ENCODE data around the gene NPY4R.
"Not testable (repeated sequence)": the region's sequence is repeated elsewhere in the genome, so short reads cannot be mapped to it uniquely, and the experiment has no call there.

The NPY4R gene

GRCh38 chr10:46445389-46446122 is 20.2 kb downstream of the NPY4R start:
- H3K9ac ChIP-seq (ENCODE audit: low read depth, low read length, poor library complexity, severe bottlenecking): not testable (repeated sequence)

GRCh38 chr10:46443422-46443821 is 22.3 kb downstream of the NPY4R start:
- not testable (repeated sequence) for H3K9ac ChIP-seq (ENCODE audit: low read depth, low read length, poor library complexity, severe bottlenecking); H3K4me3 ChIP-seq (ENCODE audit: low read length, poor library complexity, severe bottlenecking); H3K9me2 ChIP-seq (replicated peaks; ENCODE audit: low read depth, low read length); H3K9me3 ChIP-seq (ENCODE audit: insufficient read depth, low read depth, low read length); H3F3A ChIP-seq (ENCODE audit: low read depth); H3K4me2 ChIP-seq (ENCODE audit: low read depth, low read length, poor library complexity, severe bottlenecking); H3K4me1 ChIP-seq (ENCODE audit: insufficient read depth, low read length, poor library complexity, severe bottlenecking); H3K79me2 ChIP-seq (ENCODE audit: insufficient read depth, low read length); H3K27me3 ChIP-seq (ENCODE audit: insufficient read depth, low read length, poor library complexity, severe bottlenecking); H4K20me1 ChIP-seq (ENCODE audit: insufficient read depth, low read length, poor library complexity, severe bottlenecking); H3K36me3 ChIP-seq (ENCODE audit: insufficient read depth, low read length); H2AFZ ChIP-seq (ENCODE audit: low read length)

More at GRCh38 chr10:46445389-46446122, 20.2 kb downstream of the NPY4R start:
- not testable (repeated sequence) for H3K36me3 ChIP-seq (ENCODE audit: insufficient read depth, low read length); H3K4me1 ChIP-seq (ENCODE audit: insufficient read depth, low read length, poor library complexity, severe bottlenecking); H3K27me3 ChIP-seq (ENCODE audit: insufficient read depth, low read length, poor library complexity, severe bottlenecking); H3F3A ChIP-seq (ENCODE audit: low read depth); H3K4me3 ChIP-seq (ENCODE audit: low read length, poor library complexity, severe bottlenecking); H3K79me2 ChIP-seq (ENCODE audit: insufficient read depth, low read length); H3K9me3 ChIP-seq (ENCODE audit: insufficient read depth, low read depth, low read length); H4K20me1 ChIP-seq (ENCODE audit: insufficient read depth, low read length, poor library complexity, severe bottlenecking); H3K9me2 ChIP-seq (replicated peaks; ENCODE audit: low read depth, low read length); H2AFZ ChIP-seq (ENCODE audit: low read length); H3K4me2 ChIP-seq (ENCODE audit: low read depth, low read length, poor library complexity, severe bottlenecking)

- not testable (repeated sequence) for H3K9ac ChIP-seq (ENCODE audit: low read depth, low read length, poor library complexity, severe bottlenecking)
Observed at GRCh38 chr10:46442706-46443275, 23.0 kb downstream of the NPY4R start.

GRCh38 chr10:46441837-46442278 is 23.9 kb downstream of the NPY4R start:
- not testable (repeated sequence) for H2AFZ ChIP-seq (ENCODE audit: low read length); H3K27me3 ChIP-seq (ENCODE audit: insufficient read depth, low read length, poor library complexity, severe bottlenecking); H3K4me3 ChIP-seq (ENCODE audit: low read length, poor library complexity, severe bottlenecking); H3K4me2 ChIP-seq (ENCODE audit: low read depth, low read length, poor library complexity, severe bottlenecking); H3K36me3 ChIP-seq (ENCODE audit: insufficient read depth, low read length); H3K9ac ChIP-seq (ENCODE audit: low read depth, low read length, poor library complexity, severe bottlenecking); H3K9me3 ChIP-seq (ENCODE audit: insufficient read depth, low read depth, low read length); H4K20me1 ChIP-seq (ENCODE audit: insufficient read depth, low read length, poor library complexity, severe bottlenecking); H3K79me2 ChIP-seq (ENCODE audit: insufficient read depth, low read length); H3K9me2 ChIP-seq (replicated peaks; ENCODE audit: low read depth, low read length); H3K4me1 ChIP-seq (ENCODE audit: insufficient read depth, low read length, poor library complexity, severe bottlenecking); H3F3A ChIP-seq (ENCODE audit: low read depth)

More at GRCh38 chr10:46442706-46443275, 23.0 kb downstream of the NPY4R start:
- not testable (repeated sequence) for H3F3A ChIP-seq (ENCODE audit: low read depth); H2AFZ ChIP-seq (ENCODE audit: low read length); H3K4me1 ChIP-seq (ENCODE audit: insufficient read depth, low read length, poor library complexity, severe bottlenecking); H3K9me2 ChIP-seq (replicated peaks; ENCODE audit: low read depth, low read length); H3K79me2 ChIP-seq (ENCODE audit: insufficient read depth, low read length); H3K9me3 ChIP-seq (ENCODE audit: insufficient read depth, low read depth, low read length); H3K36me3 ChIP-seq (ENCODE audit: insufficient read depth, low read length); H4K20me1 ChIP-seq (ENCODE audit: insufficient read depth, low read length, poor library complexity, severe bottlenecking); H3K27me3 ChIP-seq (ENCODE audit: insufficient read depth, low read length, poor library complexity, severe bottlenecking); H3K4me3 ChIP-seq (ENCODE audit: low read length, poor library complexity, severe bottlenecking); H3K4me2 ChIP-seq (ENCODE audit: low read depth, low read length, poor library complexity, severe bottlenecking)

GRCh38 chr10:46440942-46441341 is 24.8 kb downstream of the NPY4R start:
- H3K9me2 ChIP-seq (replicated peaks; ENCODE audit: low read depth, low read length); H3K27me3 ChIP-seq (ENCODE audit: insufficient read depth, low read length, poor library complexity, severe bottlenecking); H3K4me3 ChIP-seq (ENCODE audit: low read length, poor library complexity, severe bottlenecking); H3K9me3 ChIP-seq (ENCODE audit: insufficient read depth, low read depth, low read length); H4K20me1 ChIP-seq (ENCODE audit: insufficient read depth, low read length, poor library complexity, severe bottlenecking); H3K9ac ChIP-seq (ENCODE audit: low read depth, low read length, poor library complexity, severe bottlenecking); H3K79me2 ChIP-seq (ENCODE audit: insufficient read depth, low read length); H3K4me1 ChIP-seq (ENCODE audit: insufficient read depth, low read length, poor library complexity, severe bottlenecking); H2AFZ ChIP-seq (ENCODE audit: low read length); H3K4me2 ChIP-seq (ENCODE audit: low read depth, low read length, poor library complexity, severe bottlenecking); H3K36me3 ChIP-seq (ENCODE audit: insufficient read depth, low read length); H3F3A ChIP-seq (ENCODE audit: low read depth): not testable (repeated sequence)

- not testable (repeated sequence) for H3K27me3 ChIP-seq (ENCODE audit: insufficient read depth, low read length, poor library complexity, severe bottlenecking); H3K9me2 ChIP-seq (replicated peaks; ENCODE audit: low read depth, low read length); H3K9me3 ChIP-seq (ENCODE audit: insufficient read depth, low read depth, low read length); H3K4me2 ChIP-seq (ENCODE audit: low read depth, low read length, poor library complexity, severe bottlenecking); H3K36me3 ChIP-seq (ENCODE audit: insufficient read depth, low read length); H2AFZ ChIP-seq (ENCODE audit: low read length); H3F3A ChIP-seq (ENCODE audit: low read depth); H3K79me2 ChIP-seq (ENCODE audit: insufficient read depth, low read length); H3K9ac ChIP-seq (ENCODE audit: low read depth, low read length, poor library complexity, severe bottlenecking); H3K4me1 ChIP-seq (ENCODE audit: insufficient read depth, low read length, poor library complexity, severe bottlenecking); H4K20me1 ChIP-seq (ENCODE audit: insufficient read depth, low read length, poor library complexity, severe bottlenecking); H3K4me3 ChIP-seq (ENCODE audit: low read length, poor library complexity, severe bottlenecking)
Observed at GRCh38 chr10:46423550-46423949, 42.2 kb downstream of the NPY4R start.

- not testable (repeated sequence) for H3K79me2 ChIP-seq (ENCODE audit: insufficient read depth, low read length); H2AFZ ChIP-seq (ENCODE audit: low read length); H3K9me3 ChIP-seq (ENCODE audit: insufficient read depth, low read depth, low read length); H3K4me2 ChIP-seq (ENCODE audit: low read depth, low read length, poor library complexity, severe bottlenecking); H3F3A ChIP-seq (ENCODE audit: low read depth); H3K9me2 ChIP-seq (replicated peaks; ENCODE audit: low read depth, low read length); H3K27me3 ChIP-seq (ENCODE audit: insufficient read depth, low read length, poor library complexity, severe bottlenecking); H3K9ac ChIP-seq (ENCODE audit: low read depth, low read length, poor library complexity, severe bottlenecking); H3K36me3 ChIP-seq (ENCODE audit: insufficient read depth, low read length); H3K4me1 ChIP-seq (ENCODE audit: insufficient read depth, low read length, poor library complexity, severe bottlenecking); H3K4me3 ChIP-seq (ENCODE audit: low read length, poor library complexity, severe bottlenecking); H4K20me1 ChIP-seq (ENCODE audit: insufficient read depth, low read length, poor library complexity, severe bottlenecking)
Observed at GRCh38 chr10:46419570-46420379, 46.0 kb downstream of the NPY4R start.

All from Loucy (cell line).